Stomach (tissue), 19 donors: ENCODE measurements around the gene MGAT4A. TPM values are rescaled to one million over a fixed set of nuclear protein-coding genes. Genes with fewer than 3 reads are reported as not detected.

ENCODE experiments used
- DNase-seq, 2 donors: peaks; one replicate each; pipeline versions ENCODE4 v3.0.0 to v3.0.0-alpha.2; 2013 to 2019
- H3K27ac ChIP-seq, 5 donors: fragments of 200-600 bp in 4 of 5; sonication (generic) in 4 of 5; one replicate each; pipeline ENCODE4 v1.5.1; 2013 to 2019; ENCODE audit warnings: mild to moderate bottlenecking in 1 of 5, moderate library complexity in 1 of 5
- H3K27me3 ChIP-seq, 3 donors: fragments of 200-600 bp; sonication (generic); one replicate each; pipeline ENCODE4 v1.5.1; 2017 to 2019; ENCODE audit warnings: mixed run types in 1 of 3
- H3K36me3 ChIP-seq, 4 donors: fragments of 200-600 bp; sonication (generic); 1 replicate in 3 of 4; 2 replicates in 1 of 4; pipeline ENCODE4 v1.5.1; 2016 to 2019
- H3K4me1 ChIP-seq, 4 donors: fragments of 200-600 bp; sonication (generic); one replicate each; pipeline ENCODE4 v1.5.1; 2016 to 2019
- H3K4me3 ChIP-seq, 4 donors: fragments of 200-600 bp; sonication (generic) in 3 of 4; one replicate each; pipeline ENCODE4 v1.5.1; 2016 to 2019; ENCODE audit warnings: mild to moderate bottlenecking in 1 of 4
- H3K9me3 ChIP-seq, 4 donors: fragments of 200-600 bp; sonication (generic); one replicate each; pipeline ENCODE4 v1.5.1; 2016 to 2019
- CTCF ChIP-seq, 7 experiments: fragments of 450-650 bp in 4 of 7; fragments of 200-600 bp in 3 of 7; sonication (generic) in 3 of 7; IDR thresholded peaks; one replicate each; pipeline ENCODE4 v1.5.1; 2016 to 2019; ENCODE audit warnings: antibody characterized with exemption in 7 of 7, control low read depth in 2 of 7, mild to moderate bottlenecking in 1 of 7
- EP300 ChIP-seq: sonication (generic); formaldehyde crosslinking; IDR thresholded peaks from one replicate; pipeline ENCODE4 v1.6.1; 2017; ENCODE audit warnings: antibody characterized with exemption
- POLR2A ChIP-seq, 4 donors: fragments of 450-650 bp; IDR thresholded peaks; one replicate each; pipeline ENCODE4 v1.6.1; 2016; ENCODE audit warnings: antibody characterized with exemption in 4 of 4, control low read depth in 2 of 4, mild to moderate bottlenecking in 1 of 4, moderate library complexity in 1 of 4
- POLR2AphosphoS5 ChIP-seq, 3 donors: sonication (generic); formaldehyde crosslinking; IDR thresholded peaks; one replicate each; pipeline ENCODE4 v1.6.1; 2016; ENCODE audit warnings: antibody characterized with exemption in 3 of 3
- WGBS, 5 donors: extraction: QIAGEN DNeasy Blood & Tissue Kit in 3 of 5; methylation state at CpG; one replicate each; pipeline versions ENCODE4 v1.1.5 to v1.1.7; 2013 to 2018; 5-methylcytosine and 5-hydroxymethylcytosine counted together
- intact Hi-C: fragments of 100-400 bp; cut with DNase I; formaldehyde crosslinking; loops from one replicate; pipeline ENCODE4 v1.15.1; 2023; ENCODE audit warnings: low total_unique reads
- long read RNA-seq, 10 donors: transcript quantifications; one replicate each; lab custom pipeline, GENCODE V29; 2026
- polyA plus RNA-seq, 3 donors: library from polyadenylated mRNA; stranded (reverse); fragments of 200-250 nt; gene quantifications; one replicate each; pipeline ENCODE4 v1.2.3, GENCODE V29; 2013
- total RNA-seq, 5 donors: library from RNA; depleted of rRNA; stranded (reverse); fragments of >200 nt; gene quantifications; one replicate each; pipeline versions ENCODE4 v1.1.0 to v1.2.3, GENCODE V29; 2014 to 2016
- donor health status: healthy with polysubstance abuse.
- donor health status: Bipolar disorder and iron deficiency.
- donor health status: healthy.

The MGAT4A gene
- total RNA-seq (10 to 100 TPM in 4 of 5 donors, 1 to 10 TPM in 1; 7.6 to 81.1 (median 37.5) TPM), polyA plus RNA-seq (1 to 10 TPM; 4.8 to 7.4 (median 6.0) TPM)
- long read RNA-seq, donor 1: 0 reads
- long read RNA-seq, donor 2: 0 reads
- long read RNA-seq, donor 3: 0 reads
- long read RNA-seq, donor 4: 0 reads
- long read RNA-seq, donor 5, full-length matches to known transcripts: 2 of 2 reads
- long read RNA-seq, donor 5, partial matches to known transcripts: 0 of 2 reads
- long read RNA-seq, donor 5, other reads (novel, unspliced or antisense): 0 of 2 reads
- long read RNA-seq, donor 6: 0 reads
- long read RNA-seq, donor 7: 0 reads
- long read RNA-seq, donor 8, full-length matches to known transcripts: 2 of 2 reads
- long read RNA-seq, donor 8, partial matches to known transcripts: 0 of 2 reads
- long read RNA-seq, donor 8, other reads (novel, unspliced or antisense): 0 of 2 reads
- long read RNA-seq, donor 9: 0 reads
- long read RNA-seq, donor 10: 0 reads

GRCh38 chr2:98731041-98731893, at the start of gene MGAT4A:
MGAT4A (minus strand) TSS chr2:98731132; CDS start chr2:98726332, 4,800 bp downstream.
- H3K36me3 ChIP-seq: peaks cover 0 to under 1% (median 0%) of the 10 kb centered on the region in 4 donors
- WGBS, 5 donors: 0 to 2% (median 1%) methylated on average over 16 to 103 of the region's 110 CpGs
- intact Hi-C loops: no loop called here
- peak within 1 kb of the TSS; percentile 84 to 89 (median 86) for H3K4me3 ChIP-seq
- peak within 1 kb of the TSS; percentile 88 to 99 (median 94) for H3K27ac ChIP-seq
- no peaks in the 10 kb centered on the region for H3K9me3 ChIP-seq
- peak in 2 of 3 donors; percentile 91 to 94 for TF ChIP-seq POLR2AphosphoS5 (IDR thresholded peaks at IDR 0.05)
- TF ChIP-seq POLR2A (IDR thresholded peaks at IDR 0.05): no peak
- TF ChIP-seq EP300: no peak
- no peaks in the 10 kb centered on the region for H3K27me3 ChIP-seq
- DNase-seq: peak; percentile 82 to 89
- H3K4me1 ChIP-seq: peaks cover 22 to 63% (median 40%) of the 10 kb centered on the region in 4 donors

- peaks cover 0 to 26% (median 11%) of the 10 kb centered on the region in 4 donors for H3K4me1 ChIP-seq
Observed at GRCh38 chr2:98778741-98779483, 48.0 kb upstream of the MGAT4A start.

GRCh38 chr2:98778151-98778550, 47.2 kb upstream of the MGAT4A start:
- Histone ChIP-seq H3K9me3 (peaks cover 0 to 20% (median 10%) of the 10 kb centered on the region in 4 donors), H3K4me1 (peaks cover 0 to 26% (median 11%) of the 10 kb centered on the region in 4 donors), H3K27ac (no peak overlapping the region), H3K36me3 (no peaks in the 10 kb centered on the region), H3K4me3 (no peak overlapping the region), H3K27me3 (no peaks in the 10 kb centered on the region)
- TF ChIP-seq POLR2A (IDR thresholded peaks at IDR 0.05): no peak
- no peak for TF ChIP-seq POLR2AphosphoS5 (IDR thresholded peaks at IDR 0.05)
- no peak for TF ChIP-seq EP300
- no peak for TF ChIP-seq CTCF (IDR thresholded peaks at IDR 0.05)
- WGBS, 5 donors: 73 to 89% (median 86%) methylated on average over 4 of the region's 4 CpGs
- intact Hi-C loops: no loop called here
- no peak for DNase-seq

More at GRCh38 chr2:98778741-98779483, 48.0 kb upstream of the MGAT4A start:
- peaks cover 0 to 20% (median 10%) of the 10 kb centered on the region in 4 donors for H3K9me3 ChIP-seq
- no peaks in the 10 kb centered on the region for H3K27me3 ChIP-seq
- H3K4me3 ChIP-seq: no peak overlapping the region
- H3K27ac ChIP-seq: no peak overlapping the region
- no peak for DNase-seq
- TF ChIP-seq POLR2AphosphoS5 (IDR thresholded peaks at IDR 0.05) (no peak), CTCF (IDR thresholded peaks at IDR 0.05) (no peak), POLR2A (IDR thresholded peaks at IDR 0.05) (no peak), EP300 (no peak)
- intact Hi-C loops: no loop called here
- no peaks in the 10 kb centered on the region for H3K36me3 ChIP-seq
- 47 to 68% (median 59%) methylated on average over 6 of the region's 6 CpGs for WGBS, 5 donors

DNA sequence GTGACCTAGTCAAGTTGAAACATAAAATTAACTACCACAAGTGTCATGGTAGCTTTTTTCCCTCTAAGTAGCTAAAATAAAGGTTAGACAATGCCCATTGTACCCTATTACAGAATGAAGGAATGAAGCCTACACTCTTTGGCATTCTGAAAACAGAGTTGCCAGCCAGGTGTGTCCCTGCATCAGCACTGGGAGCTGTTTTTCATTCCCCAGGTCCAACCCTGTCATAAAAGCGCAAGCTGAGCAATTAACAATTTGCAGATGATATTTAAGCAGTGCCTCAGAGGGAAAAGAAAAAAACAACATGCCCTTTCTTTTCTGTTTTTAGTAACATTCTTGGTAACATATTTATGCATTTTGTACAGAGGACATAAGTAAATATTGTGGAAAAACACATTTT, 46.8 kb upstream of the MGAT4A start:
- DNase-seq: no peak

More for the DNA sequence above, 46.8 kb upstream of the MGAT4A start:
- peaks cover 0 to 26% (median 13%) of the 10 kb centered on the region in 4 donors for H3K4me1 ChIP-seq
- TF ChIP-seq POLR2A (IDR thresholded peaks at IDR 0.05): no peak
- no peak for TF ChIP-seq CTCF (IDR thresholded peaks at IDR 0.05)
- no peak for TF ChIP-seq EP300
- TF ChIP-seq POLR2AphosphoS5 (IDR thresholded peaks at IDR 0.05): no peak
- 93 to 100% (median 100%) methylated on average over 1 of the region's 1 CpG for WGBS, 5 donors
- no peak overlapping the region for H3K4me3 ChIP-seq
- no peaks in the 10 kb centered on the region for H3K36me3 ChIP-seq
- peaks cover 0 to 18% (median 8%) of the 10 kb centered on the region in 4 donors for H3K9me3 ChIP-seq
- H3K27me3 ChIP-seq: no peaks in the 10 kb centered on the region
- intact Hi-C loops: no loop called here
- no peak overlapping the region for H3K27ac ChIP-seq
